Choroid plexus epithelial cell (primary cell): ENCODE results near the gene INHBE.

Source experiments
- DNase-seq: peaks from one replicate; pipeline ENCODE4 v3.0.0-alpha.2; 2010; ENCODE audit warnings: low read depth
- H3K4me3 ChIP-seq: 2 replicates; pipeline ENCODE4 v1.5.1; 2011; ENCODE audit warnings: low read depth, mild to moderate bottlenecking, control low read depth, low read length, moderate library complexity
- TF ChIP-seq, protein P1 (sequence below): conservative IDR thresholded peaks from 2 replicates; pipeline ENCODE4 v1.5.1; 2011; ENCODE audit warnings: low read depth, mild to moderate bottlenecking, control low read depth, inconsistent platforms, low read length, moderate library complexity

The INHBE gene

DNA sequence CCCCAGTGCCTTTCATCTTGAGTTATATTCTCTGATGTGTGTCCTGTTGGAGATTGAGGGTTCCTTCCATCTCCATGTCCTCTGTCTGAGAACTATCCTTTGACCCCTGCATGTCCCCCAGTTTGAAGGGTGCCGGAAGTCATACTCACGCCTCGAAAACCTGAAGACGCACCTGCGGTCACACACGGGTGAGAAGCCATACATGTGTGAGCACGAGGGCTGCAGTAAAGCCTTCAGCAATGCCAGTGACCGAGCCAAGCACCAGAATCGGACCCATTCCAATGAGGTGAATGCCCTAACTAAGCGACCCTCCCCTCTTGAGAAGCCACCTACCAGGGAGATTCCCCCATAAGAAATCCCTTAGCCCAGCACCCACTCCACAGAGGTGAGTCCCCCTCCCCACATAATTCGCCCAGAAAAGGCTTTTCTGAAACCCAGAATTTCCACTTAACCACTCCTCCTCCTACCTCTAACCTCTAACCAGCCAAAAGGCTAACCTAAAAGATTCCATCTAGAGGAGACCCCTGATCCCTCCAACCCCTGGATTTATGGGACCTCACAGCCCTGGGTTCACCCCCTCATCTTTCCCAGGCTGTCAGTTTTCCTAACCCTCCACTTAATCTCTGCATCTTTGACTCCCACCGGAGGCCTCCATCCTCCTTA, 12.2 kb downstream of the INHBE start:
- TF ChIP-seq, protein P1, sequence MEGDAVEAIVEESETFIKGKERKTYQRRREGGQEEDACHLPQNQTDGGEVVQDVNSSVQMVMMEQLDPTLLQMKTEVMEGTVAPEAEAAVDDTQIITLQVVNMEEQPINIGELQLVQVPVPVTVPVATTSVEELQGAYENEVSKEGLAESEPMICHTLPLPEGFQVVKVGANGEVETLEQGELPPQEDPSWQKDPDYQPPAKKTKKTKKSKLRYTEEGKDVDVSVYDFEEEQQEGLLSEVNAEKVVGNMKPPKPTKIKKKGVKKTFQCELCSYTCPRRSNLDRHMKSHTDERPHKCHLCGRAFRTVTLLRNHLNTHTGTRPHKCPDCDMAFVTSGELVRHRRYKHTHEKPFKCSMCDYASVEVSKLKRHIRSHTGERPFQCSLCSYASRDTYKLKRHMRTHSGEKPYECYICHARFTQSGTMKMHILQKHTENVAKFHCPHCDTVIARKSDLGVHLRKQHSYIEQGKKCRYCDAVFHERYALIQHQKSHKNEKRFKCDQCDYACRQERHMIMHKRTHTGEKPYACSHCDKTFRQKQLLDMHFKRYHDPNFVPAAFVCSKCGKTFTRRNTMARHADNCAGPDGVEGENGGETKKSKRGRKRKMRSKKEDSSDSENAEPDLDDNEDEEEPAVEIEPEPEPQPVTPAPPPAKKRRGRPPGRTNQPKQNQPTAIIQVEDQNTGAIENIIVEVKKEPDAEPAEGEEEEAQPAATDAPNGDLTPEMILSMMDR: no peak
- no peak for DNase-seq

DNA sequence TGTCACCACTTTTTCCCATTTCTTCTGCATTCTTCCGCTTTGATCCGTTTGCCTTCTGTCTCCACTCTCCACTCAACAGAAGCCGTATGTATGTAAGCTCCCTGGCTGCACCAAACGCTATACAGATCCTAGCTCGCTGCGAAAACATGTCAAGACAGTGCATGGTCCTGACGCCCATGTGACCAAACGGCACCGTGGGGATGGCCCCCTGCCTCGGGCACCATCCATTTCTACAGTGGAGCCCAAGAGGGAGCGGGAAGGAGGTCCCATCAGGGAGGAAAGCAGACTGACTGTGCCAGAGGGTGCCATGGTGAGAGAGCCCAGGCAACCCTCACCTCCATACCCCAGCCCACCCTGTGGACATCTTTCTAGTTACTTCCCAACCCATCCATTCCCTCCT, 12.8 kb downstream of the INHBE start:
- no peak for DNase-seq
- no peak overlapping the region for H3K4me3 ChIP-seq
- TF ChIP-seq, protein P1: no peak

More for the DNA sequence above, 12.2 kb downstream of the INHBE start:
- H3K4me3 ChIP-seq: no peak overlapping the region

DNA sequence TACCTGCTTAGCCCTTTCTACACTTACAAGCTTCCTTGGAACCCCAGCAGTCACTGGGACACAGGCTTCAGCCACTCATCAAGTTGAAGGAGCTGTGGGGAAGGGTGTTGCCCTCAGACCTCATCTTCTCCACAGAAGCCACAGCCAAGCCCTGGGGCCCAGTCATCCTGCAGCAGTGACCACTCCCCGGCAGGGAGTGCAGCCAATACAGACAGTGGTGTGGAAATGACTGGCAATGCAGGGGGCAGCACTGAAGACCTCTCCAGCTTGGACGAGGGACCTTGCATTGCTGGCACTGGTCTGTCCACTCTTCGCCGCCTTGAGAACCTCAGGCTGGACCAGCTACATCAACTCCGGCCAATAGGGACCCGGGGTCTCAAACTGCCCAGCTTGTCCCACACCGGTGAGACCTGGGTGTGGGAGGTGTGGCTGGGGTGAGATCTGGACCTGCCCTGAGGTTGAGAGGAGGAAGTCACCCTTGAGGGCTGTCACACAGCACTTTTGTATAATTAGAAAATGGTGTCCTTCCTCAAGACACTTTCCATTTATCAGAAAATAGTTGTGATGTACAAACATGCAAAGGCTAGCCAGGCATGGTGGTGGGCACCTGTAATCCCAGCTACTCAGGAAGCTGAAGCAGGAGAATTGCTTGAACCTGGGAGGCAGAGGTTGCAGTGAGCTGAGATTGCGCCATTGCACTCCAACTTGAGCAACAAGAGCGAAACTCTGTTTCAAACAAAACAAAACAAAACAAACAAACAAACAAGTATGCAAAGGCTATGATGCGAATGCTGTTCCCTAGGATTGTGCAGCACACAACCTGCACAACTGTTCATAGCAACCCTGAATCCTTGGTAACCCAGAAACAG, 14.4 kb downstream of the INHBE start:
- no peak overlapping the region for H3K4me3 ChIP-seq
- DNase-seq: no peak

DNA sequence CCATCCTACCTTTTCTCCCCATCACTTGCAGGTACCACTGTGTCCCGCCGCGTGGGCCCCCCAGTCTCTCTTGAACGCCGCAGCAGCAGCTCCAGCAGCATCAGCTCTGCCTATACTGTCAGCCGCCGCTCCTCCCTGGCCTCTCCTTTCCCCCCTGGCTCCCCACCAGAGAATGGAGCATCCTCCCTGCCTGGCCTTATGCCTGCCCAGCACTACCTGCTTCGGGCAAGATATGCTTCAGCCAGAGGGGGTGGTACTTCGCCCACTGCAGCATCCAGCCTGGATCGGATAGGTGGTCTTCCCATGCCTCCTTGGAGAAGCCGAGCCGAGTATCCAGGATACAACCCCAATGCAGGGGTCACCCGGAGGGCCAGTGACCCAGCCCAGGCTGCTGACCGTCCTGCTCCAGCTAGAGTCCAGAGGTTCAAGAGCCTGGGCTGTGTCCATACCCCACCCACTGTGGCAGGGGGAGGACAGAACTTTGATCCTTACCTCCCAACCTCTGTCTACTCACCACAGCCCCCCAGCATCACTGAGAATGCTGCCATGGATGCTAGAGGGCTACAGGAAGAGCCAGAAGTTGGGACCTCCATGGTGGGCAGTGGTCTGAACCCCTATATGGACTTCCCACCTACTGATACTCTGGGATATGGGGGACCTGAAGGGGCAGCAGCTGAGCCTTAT, 15.3 kb downstream of the INHBE start:
- no peak overlapping the region for H3K4me3 ChIP-seq
- no peak for DNase-seq
- TF ChIP-seq, protein P1: no peak

More for the DNA sequence above, 14.4 kb downstream of the INHBE start:
- TF ChIP-seq, protein P1: no peak

DNA sequence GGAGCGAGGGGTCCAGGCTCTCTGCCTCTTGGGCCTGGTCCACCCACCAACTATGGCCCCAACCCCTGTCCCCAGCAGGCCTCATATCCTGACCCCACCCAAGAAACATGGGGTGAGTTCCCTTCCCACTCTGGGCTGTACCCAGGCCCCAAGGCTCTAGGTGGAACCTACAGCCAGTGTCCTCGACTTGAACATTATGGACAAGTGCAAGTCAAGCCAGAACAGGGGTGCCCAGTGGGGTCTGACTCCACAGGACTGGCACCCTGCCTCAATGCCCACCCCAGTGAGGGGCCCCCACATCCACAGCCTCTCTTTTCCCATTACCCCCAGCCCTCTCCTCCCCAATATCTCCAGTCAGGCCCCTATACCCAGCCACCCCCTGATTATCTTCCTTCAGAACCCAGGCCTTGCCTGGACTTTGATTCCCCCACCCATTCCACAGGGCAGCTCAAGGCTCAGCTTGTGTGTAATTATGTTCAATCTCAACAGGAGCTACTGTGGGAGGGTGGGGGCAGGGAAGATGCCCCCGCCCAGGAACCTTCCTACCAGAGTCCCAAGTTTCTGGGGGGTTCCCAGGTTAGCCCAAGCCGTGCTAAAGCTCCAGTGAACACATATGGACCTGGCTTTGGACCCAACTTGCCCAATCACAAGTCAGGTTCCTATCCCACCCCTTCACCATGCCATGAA, 16.0 kb downstream of the INHBE start:
- no peak for DNase-seq
- H3K4me3 ChIP-seq: no peak overlapping the region
- TF ChIP-seq, protein P1: no peak

DNA sequence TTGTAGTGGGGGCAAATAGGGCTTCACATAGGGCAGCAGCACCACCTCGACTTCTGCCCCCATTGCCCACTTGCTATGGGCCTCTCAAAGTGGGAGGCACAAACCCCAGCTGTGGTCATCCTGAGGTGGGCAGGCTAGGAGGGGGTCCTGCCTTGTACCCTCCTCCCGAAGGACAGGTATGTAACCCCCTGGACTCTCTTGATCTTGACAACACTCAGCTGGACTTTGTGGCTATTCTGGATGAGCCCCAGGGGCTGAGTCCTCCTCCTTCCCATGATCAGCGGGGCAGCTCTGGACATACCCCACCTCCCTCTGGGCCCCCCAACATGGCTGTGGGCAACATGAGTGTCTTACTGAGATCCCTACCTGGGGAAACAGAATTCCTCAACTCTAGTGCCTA, 16.6 kb downstream of the INHBE start:
- no peak for DNase-seq
- no peak overlapping the region for H3K4me3 ChIP-seq
- TF ChIP-seq, protein P1: no peak
